Effector CD4-positive, alpha-beta T cell (primary cell): ENCODE measurements around the gene NSMF.

ENCODE experiments used
- DNase-seq: peaks from one replicate; pipeline ENCODE4 v3.0.0-alpha.2; 2020

NSMF gene

GRCh38 chr9:137444106-137444790, 14.9 kb downstream of the NSMF start:
- DNase-seq, result no peak

DNA sequence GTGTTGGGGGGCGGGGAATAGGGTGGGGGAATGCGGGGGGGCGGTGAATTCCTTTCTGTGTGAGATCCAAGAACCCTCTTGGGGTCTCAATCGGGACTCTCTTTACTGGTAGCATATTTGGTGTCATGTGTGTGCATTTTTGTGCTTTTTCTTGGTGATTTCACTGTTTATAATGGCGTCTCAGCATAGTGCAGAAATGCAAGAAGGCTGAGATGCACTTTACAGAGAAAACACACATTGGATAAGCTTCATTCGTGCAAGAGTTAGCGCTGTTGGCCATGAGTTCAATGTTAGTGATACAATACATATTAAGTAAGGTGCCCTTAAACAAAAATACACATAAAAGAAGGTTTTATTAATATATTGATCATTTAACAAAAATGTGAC, 17.2 kb downstream of the NSMF start:
- DNase-seq, result no peak

GRCh38 chr9:137441289-137441934, 17.7 kb downstream of the NSMF start, which contains the start of gene ENTPD8:
Gene ENTPD8 (minus strand): TSS chr9:137441357. CDS start chr9:137438285, 3,072 bp downstream.
- DNase-seq, result no peak

DNA sequence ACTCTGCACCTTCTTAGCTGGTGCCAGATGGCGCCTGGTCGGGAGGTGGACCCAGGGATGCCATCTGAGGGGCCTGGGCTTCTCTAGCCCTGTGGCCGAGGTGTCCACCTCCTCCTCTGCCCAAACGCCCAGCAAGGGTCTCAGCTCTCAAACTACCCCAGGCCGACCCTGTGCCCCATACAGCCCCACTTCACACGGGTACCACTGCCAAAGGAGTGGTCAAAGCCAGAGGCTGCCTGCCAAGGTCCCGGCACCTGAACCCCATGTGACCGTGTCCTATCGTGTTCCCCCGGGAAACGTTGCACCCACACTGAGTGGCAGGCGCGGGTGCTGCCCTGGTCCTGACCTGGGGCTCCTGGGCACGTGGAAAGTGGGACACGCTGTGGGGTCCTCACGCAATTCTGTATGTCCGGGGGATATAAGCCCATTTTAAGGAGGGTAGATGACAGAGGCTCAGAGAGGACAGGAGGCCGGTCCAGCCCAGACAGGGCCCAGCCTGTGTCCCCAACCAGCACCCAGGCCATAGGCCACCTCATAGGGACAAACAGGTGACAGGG, 19.9 kb downstream of the NSMF start:
- DNase-seq, result no peak

DNA sequence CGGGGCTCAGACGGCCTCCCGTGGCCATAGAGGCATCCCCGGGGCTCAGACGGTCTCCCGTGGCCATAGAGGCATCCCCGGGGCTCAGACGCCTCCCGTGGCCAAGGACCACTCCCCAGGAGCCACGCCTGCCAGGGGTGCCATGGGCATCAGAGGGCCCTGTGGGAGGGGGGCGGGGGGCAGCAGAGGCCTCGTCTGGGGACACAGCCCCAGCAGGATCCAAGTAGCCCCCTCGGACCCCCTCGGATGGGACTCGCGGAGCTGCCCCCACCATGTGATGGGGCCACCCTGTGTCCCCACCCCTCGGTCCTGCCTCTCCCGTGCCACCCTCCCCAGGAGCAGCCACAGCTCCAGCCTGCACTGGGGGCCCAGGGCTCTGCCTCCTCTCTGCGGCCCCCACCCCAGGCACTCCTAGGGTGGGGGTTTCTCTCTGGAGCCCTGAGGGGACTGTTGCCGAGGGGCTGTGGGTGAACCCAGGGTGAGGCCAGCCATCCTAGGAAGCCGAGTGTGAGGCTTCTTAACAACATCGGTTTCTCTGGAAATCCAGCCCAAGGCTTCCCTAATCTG, 20.5 kb downstream of the NSMF start:
- DNase-seq, result no peak

GRCh38 chr9:137437691-137438590, 21.2 kb downstream of the NSMF start:
- no peak for DNase-seq

DNA sequence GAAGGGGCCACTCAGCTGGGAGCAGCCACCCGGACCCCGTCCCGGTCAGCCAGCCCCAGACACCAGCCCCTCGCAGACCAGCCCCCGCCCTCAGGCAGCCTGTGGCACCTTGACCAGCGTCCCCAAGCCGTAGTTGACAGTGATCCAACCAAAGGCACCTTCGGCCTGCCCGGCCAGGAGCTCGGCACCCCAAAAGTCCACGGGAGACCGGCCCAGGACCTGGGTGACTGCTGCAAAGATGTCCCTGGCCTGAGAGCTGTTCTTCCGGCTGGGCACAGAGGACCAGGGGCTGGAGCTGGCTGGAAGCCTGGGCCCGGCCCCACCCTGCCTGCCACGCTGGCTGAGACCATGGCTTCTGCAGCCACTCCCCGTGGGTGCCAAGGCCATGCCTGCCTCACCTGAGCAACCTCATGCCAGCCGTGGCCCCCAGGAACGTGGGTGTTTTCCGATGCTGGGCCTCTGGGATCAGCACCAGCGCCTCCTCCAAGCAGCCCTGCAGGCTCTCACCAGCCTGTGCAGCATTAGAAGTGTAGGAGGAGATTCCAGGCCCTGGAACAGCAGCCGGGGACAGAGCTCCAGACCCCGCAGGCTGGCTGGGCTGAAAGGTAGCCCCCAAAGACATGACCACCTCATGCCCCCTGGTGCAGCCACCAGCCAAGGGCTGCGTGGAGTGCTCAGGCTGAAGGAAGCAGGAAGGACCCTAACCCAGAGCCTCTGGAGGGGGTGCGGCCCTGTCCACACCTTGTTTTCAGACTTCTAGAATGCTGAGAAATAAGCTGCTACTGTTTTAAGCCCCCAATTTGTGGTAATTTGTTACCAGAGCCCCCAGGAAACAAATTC, 22.2 kb downstream of the NSMF start:
- DNase-seq, result no peak

DNA sequence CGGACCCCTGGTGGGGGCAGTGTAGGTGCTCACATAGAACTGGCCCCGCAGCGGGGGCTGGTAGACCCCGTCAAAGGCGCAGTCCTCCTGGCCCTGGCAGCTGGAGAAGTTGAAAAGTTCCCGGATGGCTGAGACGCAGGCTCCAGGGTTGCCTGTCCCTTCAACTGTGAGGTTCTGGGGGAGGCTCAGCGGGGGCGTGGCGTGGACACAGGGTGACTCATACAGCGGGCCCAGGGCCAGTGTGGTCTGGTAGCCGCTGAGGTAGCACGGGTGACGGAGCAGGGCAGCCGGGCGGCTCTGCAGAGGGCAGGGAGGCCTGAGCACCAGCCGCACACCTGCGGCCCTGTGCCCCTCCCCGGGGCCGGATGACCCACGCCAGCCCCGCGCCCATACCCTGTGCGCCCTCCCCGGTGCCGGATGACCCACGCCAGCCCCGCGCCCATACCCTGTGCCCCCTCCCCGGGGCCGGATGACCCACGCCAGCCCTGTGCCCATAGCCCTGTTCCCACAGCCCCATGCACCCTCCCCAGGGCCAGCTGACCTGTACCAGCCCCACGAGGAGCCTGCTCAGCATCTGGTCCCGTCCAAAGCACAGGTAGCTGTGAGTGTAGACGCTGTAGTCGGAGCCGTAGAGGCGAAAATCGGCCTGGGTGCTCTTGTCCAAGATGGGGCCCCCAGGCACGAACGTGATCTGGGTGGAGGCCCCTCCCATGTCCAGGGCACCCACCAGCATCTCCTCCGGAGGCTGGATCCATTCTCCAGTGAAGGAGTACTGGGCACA, 23.0 kb downstream of the NSMF start:
- no peak for DNase-seq

DNA sequence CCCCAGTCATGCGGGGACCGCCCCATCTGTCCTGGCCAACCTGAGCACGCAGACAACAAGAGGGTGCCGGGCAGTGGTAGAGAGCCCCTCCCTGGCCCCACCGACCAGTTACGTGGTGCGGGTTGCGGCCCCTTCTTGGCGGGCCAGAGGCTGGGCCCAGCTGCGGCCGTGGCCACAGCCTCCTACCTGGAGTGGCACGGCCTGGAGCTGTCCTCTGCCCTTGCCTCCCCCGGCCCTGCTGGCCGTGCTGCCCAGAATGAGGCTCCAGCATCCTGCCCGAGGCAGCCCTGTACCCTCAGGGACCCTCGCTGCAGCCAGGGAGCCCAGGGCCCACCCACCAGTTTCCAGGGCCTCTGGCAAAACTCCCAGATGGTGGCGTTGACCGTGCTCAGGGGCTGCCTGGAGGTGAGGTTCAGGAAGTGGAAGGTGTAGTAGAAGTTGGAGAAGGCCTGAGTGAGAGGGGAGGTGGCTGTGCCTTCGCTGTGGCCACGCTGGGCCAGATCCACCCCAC, 23.7 kb downstream of the NSMF start:
- no peak for DNase-seq

GRCh38 chr9:137434498-137435380, 24.4 kb downstream of the NSMF start:
- no peak for DNase-seq

- no peak for DNase-seq
Measured at GRCh38 chr9:137433916-137434431, 25.2 kb downstream of the NSMF start.

DNA sequence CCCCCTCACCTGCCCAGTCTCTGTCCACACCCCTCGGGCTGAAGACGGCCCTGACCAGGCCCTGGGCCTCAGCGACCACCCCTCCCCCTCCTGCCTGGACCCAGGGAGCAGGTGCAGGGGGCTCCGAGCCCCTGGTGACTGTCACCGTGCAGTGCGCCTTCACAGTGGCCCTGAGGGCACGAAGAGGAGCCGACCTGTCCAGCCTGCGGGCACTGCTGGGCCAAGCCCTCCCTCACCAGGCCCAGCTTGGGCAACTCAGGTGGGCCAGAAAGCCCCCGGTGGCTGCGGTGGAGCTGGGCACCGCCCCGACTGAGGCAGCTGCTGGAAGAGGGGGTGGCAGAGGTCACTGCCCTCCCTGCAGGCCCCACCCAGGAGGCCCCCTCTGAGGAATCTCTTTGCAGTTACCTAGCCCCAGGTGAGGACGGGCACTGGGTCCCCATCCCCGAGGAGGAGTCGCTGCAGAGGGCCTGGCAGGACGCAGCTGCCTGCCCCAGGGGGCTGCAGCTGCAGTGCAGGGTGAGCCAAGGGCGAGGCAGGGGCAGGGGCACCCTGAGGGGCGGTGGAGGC, 25.7 kb downstream of the NSMF start:
- DNase-seq, result no peak

DNA sequence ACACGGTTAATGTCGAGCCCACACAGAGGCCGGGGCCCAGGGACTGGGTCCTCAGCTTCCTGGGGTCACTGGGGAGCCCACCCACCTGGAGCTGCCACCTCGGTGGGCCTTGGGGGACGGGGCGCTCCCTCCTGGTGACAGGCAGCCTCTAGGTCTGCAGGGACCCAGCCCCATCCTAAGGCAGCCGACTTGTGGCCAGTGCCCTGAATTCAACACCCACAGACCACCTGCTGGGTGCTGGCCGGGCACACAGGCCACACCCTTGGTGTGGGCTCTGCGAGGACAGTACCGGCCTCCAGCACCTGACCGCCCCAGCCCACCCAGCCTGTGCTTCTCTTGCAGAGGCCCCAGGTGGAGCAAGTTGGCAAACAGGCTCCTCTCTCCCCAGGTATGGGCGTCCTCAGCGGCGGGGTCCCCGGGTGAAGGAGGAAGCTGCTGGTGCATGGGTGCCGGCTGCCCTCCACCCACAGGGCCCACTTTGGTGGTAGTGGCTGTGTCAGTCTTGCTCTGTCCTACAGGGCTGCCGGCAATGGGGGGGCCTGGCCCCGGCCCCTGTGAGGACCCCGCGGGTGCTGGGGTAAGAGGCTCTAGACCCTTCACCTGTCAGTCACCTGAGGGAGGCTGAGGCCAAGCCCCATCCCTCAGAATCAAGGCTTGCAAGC, 26.3 kb downstream of the NSMF start:
- no peak for DNase-seq

DNA sequence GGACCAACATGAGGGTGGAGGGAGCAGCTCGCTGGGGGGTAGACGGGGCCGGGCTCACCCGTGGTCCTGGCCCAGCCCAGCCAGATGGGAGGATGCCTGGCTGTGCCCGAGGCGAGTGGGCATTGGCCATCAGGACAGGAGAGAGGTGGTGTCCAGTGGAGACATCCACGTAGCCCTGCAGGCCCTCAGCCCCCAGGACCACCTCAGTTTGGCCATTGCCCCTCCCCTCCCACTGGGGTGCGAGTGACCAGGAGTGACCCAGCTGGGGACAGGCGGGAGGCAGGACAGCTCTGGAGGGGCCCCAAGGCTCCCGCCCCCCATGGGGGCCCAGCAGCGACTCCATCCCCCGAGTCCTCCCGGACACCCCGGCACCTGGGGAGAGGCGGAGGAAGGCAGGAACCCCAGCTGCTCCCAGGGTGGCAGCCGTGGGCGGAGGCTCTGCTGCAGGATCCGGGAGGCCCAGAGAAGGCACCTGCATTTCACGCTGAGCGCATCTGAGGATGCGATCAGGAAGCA, 27.7 kb downstream of the NSMF start:
- DNase-seq, result no peak

- no peak for DNase-seq
Measured at GRCh38 chr9:137430723-137431415, 28.3 kb downstream of the NSMF start.

DNA sequence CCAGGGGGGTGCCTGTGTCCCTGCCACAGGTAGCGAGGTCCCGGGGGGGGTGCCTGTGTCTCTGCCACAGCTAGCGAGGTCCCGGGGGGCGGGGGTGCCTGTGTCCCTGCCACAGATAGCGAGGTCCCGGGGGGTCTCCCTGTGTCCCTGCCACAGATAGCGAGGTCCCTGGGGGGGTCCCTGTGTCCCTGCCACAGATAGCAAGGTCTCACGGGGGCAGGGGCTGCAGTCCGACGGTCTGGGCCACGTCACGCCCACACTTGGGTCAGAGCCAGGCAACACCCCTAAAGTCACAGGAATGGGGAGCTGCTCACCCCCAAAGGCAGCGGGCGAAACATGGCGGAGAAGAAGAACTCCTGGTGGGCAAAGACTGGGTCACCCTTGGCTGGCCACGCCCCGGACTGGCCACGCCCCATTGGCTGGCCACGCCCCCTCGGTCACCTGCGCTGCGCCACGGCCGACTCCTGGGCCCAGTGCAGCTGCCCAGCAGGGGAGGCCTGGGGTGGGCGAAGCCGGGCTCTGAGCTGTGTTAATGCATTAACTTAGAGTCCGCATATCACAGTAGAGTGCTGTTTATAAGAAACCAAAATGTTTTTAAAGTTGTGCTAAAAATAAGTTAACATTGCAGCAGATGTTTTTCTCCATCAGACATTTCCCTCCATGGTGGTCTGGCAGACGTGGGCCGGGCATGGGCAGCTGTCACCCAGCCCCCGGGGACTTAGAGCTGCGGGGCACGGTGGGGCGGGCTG, 29.0 kb downstream of the NSMF start:
- no peak for DNase-seq

GRCh38 chr9:137429546-137429890, 29.6 kb downstream of the NSMF start:
- no peak for DNase-seq
